Liver (tissue), 9 donors: ENCODE results near the gene RIC1. TPM values are rescaled to one million over a fixed set of nuclear protein-coding genes. Genes with fewer than 3 reads are reported as not detected.

ENCODE experiments used
- DNase-seq: peaks from one replicate; pipeline ENCODE4 v3.0.0-alpha.2; 2017; ENCODE audit warnings: low spot score
- H3K27ac ChIP-seq, 2 donors: one replicate each; pipeline ENCODE4 v1.7.0; 2013; ENCODE audit warnings: inconsistent platforms in 2 of 2, low read length in 2 of 2, control low read depth in 1 of 2, low read depth in 1 of 2, mild to moderate bottlenecking in 1 of 2
- H3K27me3 ChIP-seq, 4 donors: one replicate each; pipeline versions ENCODE4 v1.6.1 to v1.7.0; 2013; ENCODE audit warnings: low read length in 3 of 4, inconsistent platforms in 1 of 4, mild to moderate bottlenecking in 1 of 4, moderate library complexity in 1 of 4; ENCODE audit not compliant: control insufficient read depth in 4 of 4, insufficient read depth in 4 of 4
- H3K36me3 ChIP-seq, 4 donors: one replicate each; pipeline versions ENCODE4 v1.6.1 to v1.7.0; 2013; ENCODE audit warnings: low read length in 3 of 4, mild to moderate bottlenecking in 3 of 4, low read depth in 1 of 4, moderate library complexity in 1 of 4; ENCODE audit not compliant: control insufficient read depth in 4 of 4, insufficient read depth in 3 of 4
- H3K4me1 ChIP-seq, 4 donors: one replicate each; pipeline versions ENCODE4 v1.6.1 to v1.7.0; 2013; ENCODE audit warnings: low read length in 3 of 4, mild to moderate bottlenecking in 3 of 4, moderate library complexity in 1 of 4; ENCODE audit not compliant: control insufficient read depth in 4 of 4, insufficient read depth in 4 of 4
- H3K4me3 ChIP-seq, 3 donors: one replicate each; pipeline versions ENCODE4 v1.6.1 to v1.7.0; 2013; ENCODE audit warnings: low read length in 3 of 3, control low read depth in 1 of 3, low read depth in 1 of 3, mild to moderate bottlenecking in 1 of 3
- H3K9ac ChIP-seq, 2 donors: one replicate each; pipeline ENCODE4 v1.7.0; 2013; ENCODE audit warnings: low read length in 2 of 2, mild to moderate bottlenecking in 2 of 2, moderate library complexity in 2 of 2, control low read depth in 1 of 2, low read depth in 1 of 2
- H3K9me3 ChIP-seq, 4 donors: one replicate each; pipeline versions ENCODE4 v1.6.1 to v1.7.0; 2013; ENCODE audit warnings: low read length in 3 of 4; ENCODE audit not compliant: control insufficient read depth in 4 of 4
- CTCF ChIP-seq: fragments of 150-350 bp; IDR thresholded peaks from 2 replicates; pipeline ENCODE4 v1.5.1; 2017; ENCODE audit warnings: improper control_type of control experiment, low read depth, low read length; ENCODE audit not compliant: missing input control
- EGR1 ChIP-seq, 2 donors: IDR thresholded peaks; 2 replicates each; pipeline ENCODE4 v1.6.1; 2016 to 2018; ENCODE audit warnings: antibody characterized with exemption in 2 of 2, low read depth in 2 of 2
- FOXA1 ChIP-seq: IDR thresholded peaks from 2 replicates; pipeline ENCODE4 v1.6.1; 2016; ENCODE audit warnings: antibody characterized with exemption
- FOXA2 ChIP-seq: IDR thresholded peaks from 2 replicates; pipeline ENCODE4 v1.6.1; 2016; ENCODE audit warnings: antibody characterized with exemption
- GABPA ChIP-seq, 2 donors: IDR thresholded peaks in 1 of 2; conservative IDR thresholded peaks in 1 of 2; 2 replicates each; pipeline ENCODE4 v1.6.1; 2016; ENCODE audit warnings: antibody characterized with exemption in 2 of 2, mild to moderate bottlenecking in 1 of 2, moderate library complexity in 1 of 2
- HNF4A ChIP-seq, 2 donors: conservative IDR thresholded peaks; 2 replicates each; pipeline ENCODE4 v1.6.1; 2016; ENCODE audit warnings: antibody characterized with exemption in 2 of 2, mild to moderate bottlenecking in 2 of 2
- HNF4G ChIP-seq: IDR thresholded peaks from 2 replicates; pipeline ENCODE4 v1.6.1; 2016; ENCODE audit warnings: antibody characterized with exemption
- JUND ChIP-seq, 2 donors: IDR thresholded peaks; 2 replicates each; pipeline ENCODE4 v1.6.1; 2016; ENCODE audit warnings: antibody characterized with exemption in 2 of 2
- MAX ChIP-seq: IDR thresholded peaks from 2 replicates; pipeline ENCODE4 v1.6.1; 2016; ENCODE audit warnings: antibody characterized with exemption
- NR2F2 ChIP-seq: IDR thresholded peaks from 2 replicates; pipeline ENCODE4 v1.6.1; 2016; ENCODE audit warnings: antibody characterized with exemption
- RAD21 ChIP-seq, 2 donors: IDR thresholded peaks; 2 replicates each; pipeline ENCODE4 v1.6.1; 2016; ENCODE audit warnings: antibody characterized with exemption in 2 of 2, mild to moderate bottlenecking in 2 of 2
- REST ChIP-seq: IDR thresholded peaks from 2 replicates; pipeline ENCODE4 v1.6.1; 2016; ENCODE audit warnings: antibody characterized with exemption, mild to moderate bottlenecking
- RXRA ChIP-seq, 2 donors: IDR thresholded peaks; 2 replicates each; pipeline ENCODE4 v1.6.1; 2017 to 2018; ENCODE audit warnings: antibody characterized with exemption in 2 of 2, mild to moderate bottlenecking in 1 of 2
- SP1 ChIP-seq: IDR thresholded peaks from 2 replicates; pipeline ENCODE4 v1.6.1; 2018; ENCODE audit warnings: antibody characterized with exemption, mild to moderate bottlenecking
- TAF1 ChIP-seq: conservative IDR thresholded peaks from 2 replicates; pipeline ENCODE4 v1.6.1; 2016; ENCODE audit warnings: antibody characterized with exemption, mild to moderate bottlenecking
- YY1 ChIP-seq: IDR thresholded peaks from 2 replicates; pipeline ENCODE4 v1.6.1; 2016; ENCODE audit warnings: antibody characterized with exemption, mild to moderate bottlenecking
- ZBTB33 ChIP-seq: IDR thresholded peaks from 2 replicates; pipeline ENCODE4 v1.6.1; 2016; ENCODE audit warnings: antibody characterized with exemption
- WGBS: extraction: QIAGEN DNeasy Blood & Tissue Kit; methylation state at CpG from one replicate; pipeline ENCODE4 v1.1.7; 2013; 5-methylcytosine and 5-hydroxymethylcytosine counted together
- polyA plus RNA-seq, 2 donors: library from polyadenylated mRNA; stranded (reverse) in 1 of 2; unstranded in 1 of 2; fragments of 200-250 nt in 1 of 2; fragments of >200 nt in 1 of 2; fragmentation: Nextera tagmentation in 1 of 2; extraction: Ambion mirVana in 1 of 2; gene quantifications; one replicate each; pipeline versions ENCODE4 v1.2.1 to v1.2.3, GENCODE V29; 2013 to 2015
- total RNA-seq, 2 donors: library from RNA; depleted of rRNA; stranded (reverse); fragments of >200 nt; gene quantifications; one replicate each; pipeline ENCODE4 v1.2.3, GENCODE V29; 2014
- donor health status: healthy.
- donor health status: healthy.
- donor health status: healthy.
- donor health status: healthy.
- donor health status: healthy.

RIC1 gene
- total and polyA plus RNA-seq, 4 donors: 4.1 to 25.8 (median 9.8) TPM

- no peak for DNase-seq
- H3K4me1 ChIP-seq: no peaks in the 10 kb centered on the region
- no peak overlapping the region for H3K27ac ChIP-seq
- no peaks in the 10 kb centered on the region for H3K9me3 ChIP-seq
- H3K36me3 ChIP-seq: no peaks in the 10 kb centered on the region
- no peak overlapping the region for H3K4me3 ChIP-seq
- WGBS: 81% methylated on average over 3 of the region's 3 CpGs
- H3K9ac ChIP-seq: no peak overlapping the region
- H3K27me3 ChIP-seq: no peaks in the 10 kb centered on the region
- no peak for TF ChIP-seq FOXA2
- TF ChIP-seq MAX: no peak
- TF ChIP-seq NR2F2: no peak
- TF ChIP-seq REST: no peak
- no peak for TF ChIP-seq HNF4A (conservative IDR thresholded peaks at IDR 0.05)
- TF ChIP-seq JUND (IDR thresholded peaks at IDR 0.05): no peak
- no peak for TF ChIP-seq ZBTB33
- no peak for TF ChIP-seq TAF1
Observed at GRCh38 chr9:5592231-5592630, 36.7 kb upstream of the RIC1 start.

- Histone ChIP-seq H3K36me3 (no peaks in the 10 kb centered on the region), H3K27me3 (no peaks in the 10 kb centered on the region), H3K27ac (no peak overlapping the region), H3K9ac (no peak overlapping the region), H3K4me1 (no peaks in the 10 kb centered on the region), H3K4me3 (no peak overlapping the region), H3K9me3 (no peaks in the 10 kb centered on the region)
- WGBS: 88% methylated on average over 5 of the region's 5 CpGs
- no peak for DNase-seq
- no peak for TF ChIP-seq NR2F2
- no peak for TF ChIP-seq HNF4A (conservative IDR thresholded peaks at IDR 0.05)
- no peak for TF ChIP-seq GABPA (IDR thresholded peaks at IDR 0.05 in 1 of 2, conservative IDR thresholded peaks at IDR 0.05 in 1 of 2)
- TF ChIP-seq FOXA1: no peak
- TF ChIP-seq EGR1 (IDR thresholded peaks at IDR 0.05; ENCODE audit: low read depth in 2 of 2): no peak
- TF ChIP-seq SP1: no peak
- TF ChIP-seq RAD21 (IDR thresholded peaks at IDR 0.05): no peak
- no peak for TF ChIP-seq RXRA (IDR thresholded peaks at IDR 0.05)
- no peak for TF ChIP-seq CTCF
- no peak for TF ChIP-seq JUND (IDR thresholded peaks at IDR 0.05)
- no peak for TF ChIP-seq TAF1
- TF ChIP-seq HNF4G: no peak
- no peak for TF ChIP-seq REST
- TF ChIP-seq YY1: no peak
- no peak for TF ChIP-seq FOXA2
- TF ChIP-seq ZBTB33: no peak
Observed at GRCh38 chr9:5592904-5593303, 36.0 kb upstream of the RIC1 start.
